Astrocyte of the cerebellum (primary cell): Measurements from ENCODE around the gene CTIF.

Source experiments
- DNase-seq: peaks from one replicate; pipeline ENCODE4 v3.0.0-alpha.2; 2011; ENCODE audit warnings: low read depth
- H3K4me3 ChIP-seq: 2 replicates; pipeline ENCODE4 v1.5.1; 2011; ENCODE audit warnings: mild to moderate bottlenecking, low read depth, low read length, moderate library complexity
- CTCF ChIP-seq: IDR thresholded peaks from 2 replicates; pipeline ENCODE4 v1.5.1; 2012; ENCODE audit warnings: low read length, low read depth, moderate library complexity, mild to moderate bottlenecking; ENCODE audit errors: missing control alignments
- in situ Hi-C: cut with HindIII; loops from 2 replicates; pipeline ENCODE4 v1.10.0; 2017; ENCODE audit warnings: low sequenced_read_pairs

CTIF gene

GRCh38 chr18:48540251-48541025 lies 1.6 kb downstream of the CTIF start:
- H3K4me3 ChIP-seq, result peak overlapping the region; percentile 95
- DNase-seq, result no peak
- peak; percentile 25 for TF ChIP-seq CTCF
- in situ Hi-C loops, result loop anchor here (5.0 kb wide), 1 partner anchor 82 kb away; no protein-coding TSS in a partner anchor

- TF ChIP-seq CTCF, result no peak
- in situ Hi-C loops, result loop anchor here (5.0 kb wide), 1 partner anchor 81 kb away; no protein-coding TSS in a partner anchor
- H3K4me3 ChIP-seq, result peak overlapping the region; percentile 95
- peak; percentile 63 for DNase-seq
Measured at GRCh38 chr18:48541026-48541746, 2.4 kb downstream of the CTIF start.

- DNase-seq, result no peak
- in situ Hi-C loops, result loop anchor here (5.0 kb wide), 1 partner anchor 80 kb away; no protein-coding TSS in a partner anchor
- H3K4me3 ChIP-seq, result peak overlapping the region; percentile 95
- no peak for TF ChIP-seq CTCF
Measured at GRCh38 chr18:48541747-48542400, 3.0 kb downstream of the CTIF start.

GRCh38 chr18:48542513-48543181 lies 3.8 kb downstream of the CTIF start:
- in situ Hi-C loops, result loop anchor here (5.0 kb wide), 1 partner anchor 80 kb away; no protein-coding TSS in a partner anchor
- no peak for DNase-seq
- TF ChIP-seq CTCF, result no peak
- no peak overlapping the region for H3K4me3 ChIP-seq

GRCh38 chr18:48543228-48543627 lies 4.4 kb downstream of the CTIF start:
- H3K4me3 ChIP-seq, result no peak overlapping the region
- in situ Hi-C loops, result loop anchor here (5.0 kb wide), 1 partner anchor 79 kb away; no protein-coding TSS in a partner anchor
- DNase-seq, result no peak
- no peak for TF ChIP-seq CTCF

GRCh38 chr18:48544116-48544515 lies 5.3 kb downstream of the CTIF start:
- in situ Hi-C loops, result loop anchor here (5.0 kb wide), 1 partner anchor 78 kb away; no protein-coding TSS in a partner anchor
- no peak for TF ChIP-seq CTCF
- no peak for DNase-seq
- H3K4me3 ChIP-seq, result no peak overlapping the region
